ENCODE measurements around the gene AGA.

The AGA gene

DNA sequence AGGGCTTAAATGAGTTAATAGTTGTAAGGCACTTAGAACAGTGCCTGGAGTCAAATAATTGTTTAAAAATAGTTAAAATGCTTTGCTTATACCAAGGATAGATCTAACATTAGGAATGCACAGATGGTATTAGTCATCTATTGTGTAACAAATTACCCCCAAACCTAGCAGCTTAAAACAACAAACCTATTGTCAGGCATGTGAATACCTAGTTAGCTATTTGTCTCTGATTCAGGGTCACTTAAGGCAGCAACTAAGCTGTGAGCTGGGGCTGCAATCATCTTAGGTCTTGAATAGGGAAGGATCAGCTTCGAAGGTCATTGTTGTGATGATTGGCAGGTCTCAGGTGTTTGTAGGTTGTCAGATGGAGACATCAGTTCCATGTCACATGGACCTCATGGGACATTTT lies 42.4 kb upstream of the AGA start:
- H3K36me3 ChIP-seq (ENCODE audit: insufficient read depth, low read length), result no peaks in the 10 kb centered on the region
- no peaks in the 10 kb centered on the region for H3K27me3 ChIP-seq (ENCODE audit: insufficient read depth, low read length)
- H3K9me3 ChIP-seq (ENCODE audit: low read length), result no peaks in the 10 kb centered on the region
- no peaks in the 10 kb centered on the region for H3F3A ChIP-seq (ENCODE audit: insufficient read depth, low read length)
- no peaks in the 10 kb centered on the region for H4K20me1 ChIP-seq (ENCODE audit: insufficient read depth, low read length)
- H3K9me2 ChIP-seq (ENCODE audit: low read depth, low read length), result no peaks in the 10 kb centered on the region
- no peak overlapping the region for H3K4me3 ChIP-seq (ENCODE audit: low read depth, low read length, poor library complexity, severe bottlenecking)
- H3K4me1 ChIP-seq (ENCODE audit: insufficient read depth, low read length, severe bottlenecking), result no peaks in the 10 kb centered on the region
- H3K9ac ChIP-seq (ENCODE audit: low read length), result no peak overlapping the region
- H3K4me2 ChIP-seq (ENCODE audit: low read length), result no peak overlapping the region
- no peak overlapping the region for H2AFZ ChIP-seq (ENCODE audit: low read length)
- H3K79me2 ChIP-seq (ENCODE audit: insufficient read depth, low read length), result no peaks in the 10 kb centered on the region
- TF ChIP-seq, protein P1, sequence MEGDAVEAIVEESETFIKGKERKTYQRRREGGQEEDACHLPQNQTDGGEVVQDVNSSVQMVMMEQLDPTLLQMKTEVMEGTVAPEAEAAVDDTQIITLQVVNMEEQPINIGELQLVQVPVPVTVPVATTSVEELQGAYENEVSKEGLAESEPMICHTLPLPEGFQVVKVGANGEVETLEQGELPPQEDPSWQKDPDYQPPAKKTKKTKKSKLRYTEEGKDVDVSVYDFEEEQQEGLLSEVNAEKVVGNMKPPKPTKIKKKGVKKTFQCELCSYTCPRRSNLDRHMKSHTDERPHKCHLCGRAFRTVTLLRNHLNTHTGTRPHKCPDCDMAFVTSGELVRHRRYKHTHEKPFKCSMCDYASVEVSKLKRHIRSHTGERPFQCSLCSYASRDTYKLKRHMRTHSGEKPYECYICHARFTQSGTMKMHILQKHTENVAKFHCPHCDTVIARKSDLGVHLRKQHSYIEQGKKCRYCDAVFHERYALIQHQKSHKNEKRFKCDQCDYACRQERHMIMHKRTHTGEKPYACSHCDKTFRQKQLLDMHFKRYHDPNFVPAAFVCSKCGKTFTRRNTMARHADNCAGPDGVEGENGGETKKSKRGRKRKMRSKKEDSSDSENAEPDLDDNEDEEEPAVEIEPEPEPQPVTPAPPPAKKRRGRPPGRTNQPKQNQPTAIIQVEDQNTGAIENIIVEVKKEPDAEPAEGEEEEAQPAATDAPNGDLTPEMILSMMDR (IDR thresholded peaks at IDR 0.05; ENCODE audit: low read length), result no peak
- no peak for TF ChIP-seq EZH2 (IDR thresholded peaks at IDR 0.05; ENCODE audit: borderline replicate concordance, low read length)
- H3K27ac ChIP-seq (ENCODE audit: low read depth, low read length, poor library complexity, severe bottlenecking), result no peak overlapping the region

DNA sequence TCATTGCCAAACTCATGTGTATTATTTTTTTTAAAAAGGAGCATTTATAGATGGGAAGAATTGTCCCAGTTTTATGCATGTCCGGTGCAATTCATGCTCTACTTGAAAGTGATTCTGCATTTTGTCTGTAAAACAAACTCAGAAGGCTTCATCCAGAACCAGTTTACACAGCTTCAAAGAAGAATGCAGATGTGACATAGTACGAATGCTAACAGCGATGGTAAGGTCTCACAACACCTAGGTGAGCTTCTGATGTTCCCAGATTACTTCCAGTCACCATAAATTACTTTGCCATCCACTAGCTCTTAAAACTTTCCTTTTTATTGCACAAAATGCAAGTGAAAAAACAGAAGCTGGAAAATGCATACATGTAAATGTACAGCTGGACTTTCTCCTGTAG lies 41.5 kb upstream of the AGA start:
- Histone ChIP-seq H3K4me2 (ENCODE audit: low read length) (no peak overlapping the region), H3F3A (ENCODE audit: insufficient read depth, low read length) (no peaks in the 10 kb centered on the region), H3K79me2 (ENCODE audit: insufficient read depth, low read length) (no peaks in the 10 kb centered on the region), H3K9me2 (ENCODE audit: low read depth, low read length) (no peaks in the 10 kb centered on the region), H3K27ac (ENCODE audit: low read depth, low read length, poor library complexity, severe bottlenecking) (no peak overlapping the region), H3K9ac (ENCODE audit: low read length) (no peak overlapping the region), H3K36me3 (ENCODE audit: insufficient read depth, low read length) (no peaks in the 10 kb centered on the region), H3K4me1 (ENCODE audit: insufficient read depth, low read length, severe bottlenecking) (no peaks in the 10 kb centered on the region), H3K9me3 (ENCODE audit: low read length) (no peaks in the 10 kb centered on the region), H4K20me1 (ENCODE audit: insufficient read depth, low read length) (no peaks in the 10 kb centered on the region), H2AFZ (ENCODE audit: low read length) (no peak overlapping the region), H3K4me3 (ENCODE audit: low read depth, low read length, poor library complexity, severe bottlenecking) (no peak overlapping the region), H3K27me3 (ENCODE audit: insufficient read depth, low read length) (no peaks in the 10 kb centered on the region)
- TF ChIP-seq EZH2 (IDR thresholded peaks at IDR 0.05; ENCODE audit: borderline replicate concordance, low read length), result no peak

GRCh38 chr4:177483271-177483670 lies 41.0 kb upstream of the AGA start:
- no peaks in the 10 kb centered on the region for H3K9me3 ChIP-seq (ENCODE audit: low read length)
- H3K4me1 ChIP-seq (ENCODE audit: insufficient read depth, low read length, severe bottlenecking), result no peaks in the 10 kb centered on the region
- TF ChIP-seq EZH2 (IDR thresholded peaks at IDR 0.05; ENCODE audit: borderline replicate concordance, low read length), result no peak
- TF ChIP-seq, protein P1 (IDR thresholded peaks at IDR 0.05; ENCODE audit: low read length), result no peak
- no peaks in the 10 kb centered on the region for H3K36me3 ChIP-seq (ENCODE audit: insufficient read depth, low read length)
- no peaks in the 10 kb centered on the region for H3F3A ChIP-seq (ENCODE audit: insufficient read depth, low read length)
- H4K20me1 ChIP-seq (ENCODE audit: insufficient read depth, low read length), result no peaks in the 10 kb centered on the region
- no peak overlapping the region for H3K9ac ChIP-seq (ENCODE audit: low read length)
- no peak overlapping the region for H3K4me3 ChIP-seq (ENCODE audit: low read depth, low read length, poor library complexity, severe bottlenecking)
- H3K79me2 ChIP-seq (ENCODE audit: insufficient read depth, low read length), result no peaks in the 10 kb centered on the region
- no peak overlapping the region for H3K4me2 ChIP-seq (ENCODE audit: low read length)
- no peaks in the 10 kb centered on the region for H3K27me3 ChIP-seq (ENCODE audit: insufficient read depth, low read length)
- no peaks in the 10 kb centered on the region for H3K9me2 ChIP-seq (ENCODE audit: low read depth, low read length)
- no peak overlapping the region for H2AFZ ChIP-seq (ENCODE audit: low read length)
- no peak overlapping the region for H3K27ac ChIP-seq (ENCODE audit: low read depth, low read length, poor library complexity, severe bottlenecking)

DNA sequence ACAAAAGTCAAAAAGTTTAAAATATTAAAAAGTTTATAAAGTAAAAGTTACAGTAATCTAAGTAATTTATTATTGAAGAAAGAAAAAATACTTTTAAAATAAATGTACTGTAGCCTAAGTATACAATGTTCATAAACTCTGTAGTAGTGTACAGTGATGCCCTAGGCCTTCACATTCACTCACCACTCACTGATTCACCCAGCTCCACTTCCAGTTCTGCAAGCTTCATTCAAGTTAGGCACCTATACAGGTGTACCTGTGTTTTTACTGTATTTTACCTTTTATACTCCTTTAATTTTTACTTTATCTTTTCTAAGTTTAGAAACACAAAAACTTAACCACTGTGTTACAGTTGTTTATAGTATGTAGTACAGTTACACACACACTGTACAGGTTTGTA lies 40.1 kb upstream of the AGA start:
- Histone ChIP-seq H2AFZ (ENCODE audit: low read length) (no peak overlapping the region), H3F3A (ENCODE audit: insufficient read depth, low read length) (no peaks in the 10 kb centered on the region), H3K27me3 (ENCODE audit: insufficient read depth, low read length) (no peaks in the 10 kb centered on the region), H3K36me3 (ENCODE audit: insufficient read depth, low read length) (no peaks in the 10 kb centered on the region), H3K9ac (ENCODE audit: low read length) (no peak overlapping the region), H3K27ac (ENCODE audit: low read depth, low read length, poor library complexity, severe bottlenecking) (no peak overlapping the region), H3K4me1 (ENCODE audit: insufficient read depth, low read length, severe bottlenecking) (no peaks in the 10 kb centered on the region), H3K79me2 (ENCODE audit: insufficient read depth, low read length) (no peaks in the 10 kb centered on the region), H3K4me3 (ENCODE audit: low read depth, low read length, poor library complexity, severe bottlenecking) (no peak overlapping the region), H3K4me2 (ENCODE audit: low read length) (no peak overlapping the region), H3K9me3 (ENCODE audit: low read length) (no peaks in the 10 kb centered on the region), H3K9me2 (ENCODE audit: low read depth, low read length) (no peaks in the 10 kb centered on the region), H4K20me1 (ENCODE audit: insufficient read depth, low read length) (no peaks in the 10 kb centered on the region)
- no peak for TF ChIP-seq EZH2 (IDR thresholded peaks at IDR 0.05; ENCODE audit: borderline replicate concordance, low read length)
- TF ChIP-seq, protein P1 (IDR thresholded peaks at IDR 0.05; ENCODE audit: low read length), result no peak
